ENCODE measurements around the gene MYL12A. TPM values are rescaled to one million over a fixed set of nuclear protein-coding genes. Genes with fewer than 3 reads are reported as not detected.
"Not testable (repeated sequence)": the region's sequence is repeated elsewhere in the genome, so short reads cannot be mapped to it uniquely, and the experiment has no call there.

MYL12A gene
- total RNA-seq, 2 experiments from 2014 or later: 538 to 542 TPM

GRCh38 chr18:3216987-3217386, 30.6 kb upstream of the MYL12A start:
- H3K36me3 Mint-ChIP-seq: no peaks in the 10 kb centered on the region
- no peak overlapping the region for H3K4me3 Mint-ChIP-seq
- H3K9me3 Mint-ChIP-seq: no peaks in the 10 kb centered on the region
- H3K27ac Mint-ChIP-seq: no peak overlapping the region
- no peaks in the 10 kb centered on the region for H3K27me3 Mint-ChIP-seq
- POLR2A ChIA-PET: no interaction called here
- CTCF ChIA-PET: interaction anchor here (1.7 kb wide), 1 partner anchor 65 kb away, joined by 6 read pairs; no protein-coding TSS in a partner anchor
- intact Hi-C loops (cut with micrococcal nuclease): no loop called here
- H3K4me1 Mint-ChIP-seq (ENCODE audit: low read depth): peaks cover 12% of the 10 kb centered on the region
- DNase-seq: no peak

- Mint-ChIP-seq H3K4me3 (no peak overlapping the region), H3K27ac (no peak overlapping the region), H3K9me3 (no peaks in the 10 kb centered on the region), H3K4me1 (ENCODE audit: low read depth) (peaks cover 8% of the 10 kb centered on the region), H3K27me3 (no peaks in the 10 kb centered on the region), H3K36me3 (no peaks in the 10 kb centered on the region)
- ChIA-PET POLR2A (no interaction called here), CTCF (interaction anchor here (0.9 to 3.6 kb wide), 4 partner anchors 28 to 89 kb away, joined by 3 to 13 read pairs (median 4); no protein-coding TSS in a partner anchor)
- no peak for DNase-seq
- intact Hi-C loops (cut with micrococcal nuclease): no loop called here
Measured at GRCh38 chr18:3217948-3218647, 29.5 kb upstream of the MYL12A start.

GRCh38 chr18:3218819-3219218, 28.8 kb upstream of the MYL12A start:
- H3K4me1 Mint-ChIP-seq (ENCODE audit: low read depth): peaks cover 7% of the 10 kb centered on the region
- CTCF ChIA-PET: interaction anchor here (0.9 to 3.6 kb wide), 3 partner anchors 27 to 90 kb away, joined by 3 to 13 read pairs (median 3); no protein-coding TSS in a partner anchor

GRCh38 chr18:3219241-3219630, 28.4 kb upstream of the MYL12A start:
- Mint-ChIP-seq H3K27ac (no peak overlapping the region), H3K27me3 (no peaks in the 10 kb centered on the region)
- no peak for DNase-seq

More at GRCh38 chr18:3218819-3219218, 28.8 kb upstream of the MYL12A start:
- Mint-ChIP-seq H3K9me3 (no peaks in the 10 kb centered on the region), H3K4me3 (no peak overlapping the region), H3K27me3 (no peaks in the 10 kb centered on the region), H3K36me3 (no peaks in the 10 kb centered on the region), H3K27ac (no peak overlapping the region)
- DNase-seq: no peak
- intact Hi-C loops (cut with micrococcal nuclease): no loop called here
- POLR2A ChIA-PET: no interaction called here

DNA sequence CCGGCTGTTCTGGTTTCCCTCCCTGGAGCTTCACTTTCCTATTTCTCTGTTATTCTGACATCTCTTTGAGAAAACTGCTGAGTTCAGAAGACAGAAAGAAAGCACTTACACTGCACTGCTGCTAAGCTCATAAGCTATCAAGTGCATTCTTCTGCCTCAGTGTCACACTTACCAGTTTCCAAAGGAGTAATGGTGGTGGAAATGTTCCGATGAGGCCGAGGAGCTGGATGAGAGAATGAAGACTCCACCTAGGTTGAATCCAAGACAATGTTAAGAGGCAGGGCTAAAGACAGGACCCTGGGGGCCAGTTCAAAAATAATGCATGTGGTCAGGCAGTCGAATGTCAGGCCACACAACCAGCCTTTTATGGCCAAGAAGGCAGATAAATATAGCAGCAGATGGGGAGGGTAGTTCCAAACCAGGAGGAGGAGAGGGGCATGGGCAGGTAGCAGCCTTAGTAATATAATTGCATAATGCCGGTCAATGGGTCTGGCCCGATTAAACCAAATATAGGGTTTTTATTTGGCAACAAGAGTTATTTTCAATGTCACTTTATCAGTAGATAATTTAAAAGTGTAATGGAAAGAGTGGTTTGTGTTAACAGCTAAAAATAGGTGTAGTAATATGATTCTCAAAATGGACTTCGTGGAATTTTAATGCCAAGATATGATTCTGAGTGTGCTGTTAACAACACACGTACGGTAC, 27.8 kb upstream of the MYL12A start, which contains the start of gene MYOM1:
TSS of gene MYOM1 (minus strand) at position 338 of the 705 bp plus-strand sequence. CDS start 4,745 bp downstream, outside the sequence.
- H3K27me3 Mint-ChIP-seq: no peaks in the 10 kb centered on the region
- H3K27ac Mint-ChIP-seq: no peak within 1 kb of the TSS
- H3K36me3 Mint-ChIP-seq: no peaks in the 10 kb centered on the region
- intact Hi-C loops (cut with micrococcal nuclease): no loop called here
- ChIA-PET POLR2A (no interaction called here), CTCF (interaction anchor here (3.6 kb wide), 1 partner anchor 26 kb away, joined by 13 read pairs; no protein-coding TSS in a partner anchor)
- peaks cover 7% of the 10 kb centered on the region for H3K4me1 Mint-ChIP-seq (ENCODE audit: low read depth)
- H3K9me3 Mint-ChIP-seq: no peaks in the 10 kb centered on the region
- H3K4me3 Mint-ChIP-seq: no peak within 1 kb of the TSS
- no peak for DNase-seq

More at GRCh38 chr18:3219241-3219630, 28.4 kb upstream of the MYL12A start:
- Mint-ChIP-seq H3K36me3 (no peaks in the 10 kb centered on the region), H3K4me1 (ENCODE audit: low read depth) (peaks cover 7% of the 10 kb centered on the region), H3K9me3 (no peaks in the 10 kb centered on the region), H3K4me3 (no peak overlapping the region)
- intact Hi-C loops (cut with micrococcal nuclease): no loop called here
- ChIA-PET POLR2A (no interaction called here), CTCF (interaction anchor here (3.6 kb wide), 1 partner anchor 27 kb away, joined by 13 read pairs; no protein-coding TSS in a partner anchor)

DNA sequence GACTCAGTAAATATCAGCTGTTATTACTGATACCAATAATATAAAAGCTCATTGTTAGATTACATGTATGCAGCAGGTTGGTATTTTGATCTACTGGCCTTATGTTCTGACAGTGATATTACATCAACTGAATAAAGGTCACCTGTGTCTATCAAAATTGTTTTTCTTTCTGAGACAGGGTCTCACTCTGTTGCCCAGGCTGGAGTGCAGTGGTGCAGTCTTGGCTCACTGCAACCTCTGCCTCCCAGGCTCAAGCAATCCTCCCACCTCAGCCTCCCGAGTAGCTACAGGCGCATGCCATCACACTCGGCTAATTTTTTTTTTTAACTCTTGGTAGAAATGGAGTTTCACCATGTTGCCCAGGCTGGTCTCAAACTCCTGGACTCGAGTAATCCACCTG, 26.7 kb upstream of the MYL12A start:
- CTCF ChIA-PET: interaction anchor here (0.8 to 3.6 kb wide), 3 partner anchors 11 to 26 kb away, joined by 4 to 13 read pairs (median 5); no protein-coding TSS in a partner anchor
- H3K4me1 Mint-ChIP-seq (ENCODE audit: low read depth); H3K27me3 Mint-ChIP-seq; H3K9me3 Mint-ChIP-seq; H3K27ac Mint-ChIP-seq; H3K4me3 Mint-ChIP-seq; POLR2A ChIA-PET; H3K36me3 Mint-ChIP-seq; intact Hi-C loops (cut with micrococcal nuclease); DNase-seq: not testable (repeated sequence)

GRCh38 chr18:3221496-3221895, 26.1 kb upstream of the MYL12A start:
- DNase-seq: no peak
- H3K4me1 Mint-ChIP-seq (ENCODE audit: low read depth): peaks cover 11% of the 10 kb centered on the region
- H3K9me3 Mint-ChIP-seq: no peaks in the 10 kb centered on the region
- ChIA-PET CTCF (interaction anchor here (0.6 to 1.6 kb wide), 2 partner anchors 25 to 99 kb away, joined by 3 to 5 read pairs; no protein-coding TSS in a partner anchor), POLR2A (interaction anchor here (0.7 kb wide), 1 partner anchor 15 kb away, joined by 3 read pairs; no protein-coding TSS in a partner anchor)
- H3K27me3 Mint-ChIP-seq: no peaks in the 10 kb centered on the region
- no peak overlapping the region for H3K4me3 Mint-ChIP-seq
- no peaks in the 10 kb centered on the region for H3K36me3 Mint-ChIP-seq
- intact Hi-C loops (cut with micrococcal nuclease): no loop called here
- no peak overlapping the region for H3K27ac Mint-ChIP-seq

DNA sequence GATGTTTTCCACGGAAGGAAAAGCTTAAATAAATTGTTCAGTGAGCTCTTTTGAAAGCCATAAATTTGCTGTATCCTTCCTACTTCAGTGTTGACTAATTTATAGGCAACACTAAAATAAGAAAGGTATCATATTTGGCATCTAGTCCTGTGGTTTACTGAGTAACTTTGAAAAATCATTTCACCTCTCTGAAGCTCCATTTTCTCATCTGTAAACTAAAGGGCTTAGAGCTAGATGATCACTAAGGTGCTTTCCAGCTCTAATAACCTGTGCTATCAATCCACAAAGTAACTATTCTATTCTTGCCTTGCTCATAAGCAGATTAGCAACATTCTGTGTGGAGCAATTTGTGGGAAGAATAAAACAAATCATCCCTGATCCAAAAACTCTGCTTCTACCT, 24.2 kb upstream of the MYL12A start:
- Mint-ChIP-seq H3K36me3 (no peaks in the 10 kb centered on the region), H3K4me1 (ENCODE audit: low read depth) (peaks cover 11% of the 10 kb centered on the region), H3K4me3 (no peak overlapping the region), H3K27me3 (no peaks in the 10 kb centered on the region), H3K9me3 (no peaks in the 10 kb centered on the region), H3K27ac (no peak overlapping the region)
- CTCF ChIA-PET: interaction anchor here (1.1 to 2.0 kb wide), 3 partner anchors 22 to 95 kb away, joined by 3 to 11 read pairs (median 3); no protein-coding TSS in a partner anchor
- POLR2A ChIA-PET: no interaction called here
- DNase-seq: no peak
- intact Hi-C loops (cut with micrococcal nuclease): no loop called here

DNA sequence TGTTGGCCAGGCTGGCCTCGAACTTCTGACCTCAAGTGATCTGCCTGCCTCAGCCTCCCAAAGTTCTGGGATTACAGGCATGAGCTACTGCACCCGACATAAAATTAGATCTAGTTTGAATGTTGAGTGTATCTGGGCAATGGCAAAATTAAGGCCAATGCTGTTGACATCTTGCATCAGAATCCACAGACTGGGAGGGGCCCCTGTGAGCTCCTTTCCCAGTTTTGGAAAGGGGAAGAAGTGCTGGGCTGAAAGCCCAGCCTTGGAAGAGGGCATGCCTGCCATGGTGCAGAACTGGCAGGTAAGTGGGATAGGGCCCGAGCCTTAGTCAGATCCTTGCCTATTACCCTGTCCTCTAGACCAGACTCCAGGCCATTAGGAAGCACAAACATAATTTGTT, 23.4 kb upstream of the MYL12A start:
- no peaks in the 10 kb centered on the region for H3K9me3 Mint-ChIP-seq
- POLR2A ChIA-PET: no interaction called here
- intact Hi-C loops (cut with micrococcal nuclease): no loop called here
- DNase-seq: no peak
- CTCF ChIA-PET: interaction anchor here (2.0 kb wide), 1 partner anchor 21 kb away, joined by 11 read pairs; no protein-coding TSS in a partner anchor
- H3K27ac Mint-ChIP-seq: no peak overlapping the region
- peaks cover 13% of the 10 kb centered on the region for H3K4me1 Mint-ChIP-seq (ENCODE audit: low read depth)
- no peak overlapping the region for H3K4me3 Mint-ChIP-seq
- H3K36me3 Mint-ChIP-seq: no peaks in the 10 kb centered on the region
- no peaks in the 10 kb centered on the region for H3K27me3 Mint-ChIP-seq

GRCh38 chr18:3225588-3225987, 22.0 kb upstream of the MYL12A start:
- intact Hi-C loops (cut with micrococcal nuclease): no loop called here
- no peaks in the 10 kb centered on the region for H3K36me3 Mint-ChIP-seq
- no peak overlapping the region for H3K4me3 Mint-ChIP-seq
- H3K9me3 Mint-ChIP-seq: no peaks in the 10 kb centered on the region
- no peak overlapping the region for H3K27ac Mint-ChIP-seq
- ChIA-PET CTCF (interaction anchor here (1.2 kb wide), 1 partner anchor 12 kb away, joined by 3 read pairs; no protein-coding TSS in a partner anchor), POLR2A (no interaction called here)
- peaks cover 13% of the 10 kb centered on the region for H3K4me1 Mint-ChIP-seq (ENCODE audit: low read depth)
- no peaks in the 10 kb centered on the region for H3K27me3 Mint-ChIP-seq
- no peak for DNase-seq

GRCh38 chr18:3226048-3226447, 21.6 kb upstream of the MYL12A start:
- Mint-ChIP-seq H3K36me3 (no peaks in the 10 kb centered on the region), H3K27me3 (no peaks in the 10 kb centered on the region), H3K4me1 (ENCODE audit: low read depth) (peaks cover 13% of the 10 kb centered on the region), H3K9me3 (no peaks in the 10 kb centered on the region), H3K4me3 (no peak overlapping the region), H3K27ac (no peak overlapping the region)
- ChIA-PET CTCF (no interaction called here), POLR2A (no interaction called here)
- no peak for DNase-seq
- intact Hi-C loops (cut with micrococcal nuclease): no loop called here

All from activated CD4-positive, alpha-beta memory T cell treated with anti-CD3 and anti-CD28 coated beads for 36 hours (primary cell).